ENCODE data around the gene MRPL45.
"Not testable (repeated sequence)": the region's sequence is repeated elsewhere in the genome, so short reads cannot be mapped to it uniquely, and the experiment has no call there.

- not testable (repeated sequence) for TF ChIP-seq CTCF (IDR thresholded peaks at IDR 0.05; ENCODE audit: low read depth, low read length); EZH2phosphoT487 (IDR thresholded peaks at IDR 0.05; ENCODE audit: low read depth)
Measured at GRCh38 chr17:38285994-38286393, 11.0 kb upstream of the MRPL45 start.

Measured in OCI-LY3 (cell line).